IPS-NIHi7 (cell line): ENCODE measurements around the gene KIF21A.
"Not testable (repeated sequence)": the region's sequence is repeated elsewhere in the genome, so short reads cannot be mapped to it uniquely, and the experiment has no call there.

ENCODE experiments used
- DNase-seq: peaks from one replicate; pipeline ENCODE4 v3.0.0; 2012; ENCODE audit warnings: mixed read lengths; ENCODE audit errors: extremely low spot score

Gene KIF21A

GRCh38 chr12:39348523-39348922, 94.4 kb downstream of the KIF21A start:
- no peak for DNase-seq

GRCh38 chr12:39344926-39345325, 98.0 kb downstream of the KIF21A start:
- DNase-seq: no peak

- DNase-seq: no peak
Measured at GRCh38 chr12:39343665-39344064, 99.3 kb downstream of the KIF21A start.

GRCh38 chr12:39341761-39342160, 101.2 kb downstream of the KIF21A start:
- DNase-seq: no peak

- no peak for DNase-seq
Measured at GRCh38 chr12:39341179-39341578, 101.7 kb downstream of the KIF21A start.

- DNase-seq: no peak
Measured at GRCh38 chr12:39332661-39333175, 110.2 kb downstream of the KIF21A start.

GRCh38 chr12:39331539-39332261, 111.2 kb downstream of the KIF21A start:
- DNase-seq: no peak

- DNase-seq: no peak
Measured at GRCh38 chr12:39329876-39330275, 113.0 kb downstream of the KIF21A start.

- DNase-seq: no peak
Measured at GRCh38 chr12:39329018-39329417, 113.9 kb downstream of the KIF21A start.

- DNase-seq: no peak
Measured at GRCh38 chr12:39327965-39328364, 115.0 kb downstream of the KIF21A start.

- DNase-seq: no peak
Measured at GRCh38 chr12:39327510-39327909, 115.4 kb downstream of the KIF21A start.

GRCh38 chr12:39319180-39319579, 123.7 kb downstream of the KIF21A start:
- DNase-seq: no peak

- DNase-seq: no peak
Measured at GRCh38 chr12:39314547-39314946, 128.4 kb downstream of the KIF21A start.

GRCh38 chr12:39309516-39309915, 133.4 kb downstream of the KIF21A start:
- no peak for DNase-seq

GRCh38 chr12:39301422-39301821, 141.5 kb downstream of the KIF21A start:
- no peak for DNase-seq

- no peak for DNase-seq
Measured at GRCh38 chr12:39300799-39301198, 142.1 kb downstream of the KIF21A start.

- DNase-seq: no peak
Measured at GRCh38 chr12:39297891-39298290, 145.0 kb downstream of the KIF21A start.

- no peak for DNase-seq
Measured at GRCh38 chr12:39296496-39296895, 146.4 kb downstream of the KIF21A start.

GRCh38 chr12:39295593-39295992, 147.3 kb downstream of the KIF21A start:
- DNase-seq: not testable (repeated sequence)

GRCh38 chr12:39294715-39295114, 148.2 kb downstream of the KIF21A start:
- no peak for DNase-seq

GRCh38 chr12:39292125-39292630, 150.7 kb downstream of the KIF21A start:
- no peak for DNase-seq

- DNase-seq: no peak
Measured at GRCh38 chr12:39287817-39288216, 155.1 kb downstream of the KIF21A start.

- no peak for DNase-seq
Measured at GRCh38 chr12:39287409-39287808, 155.5 kb downstream of the KIF21A start.

- DNase-seq: no peak
Measured at GRCh38 chr12:39278426-39278825, 164.5 kb downstream of the KIF21A start.
